ENCODE measurements around the gene TRAPPC2L. TPM values are rescaled to one million over a fixed set of nuclear protein-coding genes. Genes with fewer than 3 reads are reported as not detected.
"Not testable (repeated sequence)": the region's sequence is repeated elsewhere in the genome, so short reads cannot be mapped to it uniquely, and the experiment has no call there.

The TRAPPC2L gene
- total and polyA plus RNA-seq, 11 donors = 20.3 to 65.7 (median 44.2) TPM

DNA sequence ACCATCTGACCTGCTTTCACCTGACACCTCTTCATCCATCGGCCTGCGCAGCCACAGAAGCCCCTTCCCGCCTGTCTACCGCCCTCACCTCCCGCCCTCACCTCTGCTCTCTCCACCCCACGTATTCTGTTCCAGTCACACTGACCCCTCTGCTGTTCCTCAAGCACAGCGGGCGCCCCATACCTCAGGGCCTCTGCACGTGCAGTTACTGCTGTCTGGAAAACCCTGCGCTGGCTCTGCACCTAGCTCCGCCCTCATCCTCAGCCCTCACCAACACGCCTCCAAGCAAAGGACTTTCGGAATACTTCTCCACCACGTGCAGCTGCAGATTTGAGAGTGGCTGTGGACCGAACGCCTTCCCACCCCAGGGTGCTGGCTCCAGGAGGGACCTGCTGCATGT lies 34.2 kb downstream of the TRAPPC2L start:
- intact Hi-C loops (cut with DNase I) = no loop called here
- Histone ChIP-seq H3K9me3 (no peaks in the 10 kb centered on the region), H3K4me1 (peaks cover 0 to 30% (median 23%) of the 10 kb centered on the region in 12 donors), H3K27ac (no peak overlapping the region), H3K36me3 (peaks cover 0 to 25% (median 8%) of the 10 kb centered on the region in 9 donors), H3K4me3 (no peak overlapping the region), H3K27me3 (no peaks in the 10 kb centered on the region)
- 88 to 93% (median 91%) methylated on average over 16 of the region's 16 CpGs for WGBS, 4 donors
- ATAC-seq (no peak), DNase-seq (no peak)
- TF ChIP-seq, protein P1, sequence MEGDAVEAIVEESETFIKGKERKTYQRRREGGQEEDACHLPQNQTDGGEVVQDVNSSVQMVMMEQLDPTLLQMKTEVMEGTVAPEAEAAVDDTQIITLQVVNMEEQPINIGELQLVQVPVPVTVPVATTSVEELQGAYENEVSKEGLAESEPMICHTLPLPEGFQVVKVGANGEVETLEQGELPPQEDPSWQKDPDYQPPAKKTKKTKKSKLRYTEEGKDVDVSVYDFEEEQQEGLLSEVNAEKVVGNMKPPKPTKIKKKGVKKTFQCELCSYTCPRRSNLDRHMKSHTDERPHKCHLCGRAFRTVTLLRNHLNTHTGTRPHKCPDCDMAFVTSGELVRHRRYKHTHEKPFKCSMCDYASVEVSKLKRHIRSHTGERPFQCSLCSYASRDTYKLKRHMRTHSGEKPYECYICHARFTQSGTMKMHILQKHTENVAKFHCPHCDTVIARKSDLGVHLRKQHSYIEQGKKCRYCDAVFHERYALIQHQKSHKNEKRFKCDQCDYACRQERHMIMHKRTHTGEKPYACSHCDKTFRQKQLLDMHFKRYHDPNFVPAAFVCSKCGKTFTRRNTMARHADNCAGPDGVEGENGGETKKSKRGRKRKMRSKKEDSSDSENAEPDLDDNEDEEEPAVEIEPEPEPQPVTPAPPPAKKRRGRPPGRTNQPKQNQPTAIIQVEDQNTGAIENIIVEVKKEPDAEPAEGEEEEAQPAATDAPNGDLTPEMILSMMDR (IDR thresholded peaks at IDR 0.05) = no peak
- TF ChIP-seq POLR2A (IDR thresholded peaks at IDR 0.05) = no peak

DNA sequence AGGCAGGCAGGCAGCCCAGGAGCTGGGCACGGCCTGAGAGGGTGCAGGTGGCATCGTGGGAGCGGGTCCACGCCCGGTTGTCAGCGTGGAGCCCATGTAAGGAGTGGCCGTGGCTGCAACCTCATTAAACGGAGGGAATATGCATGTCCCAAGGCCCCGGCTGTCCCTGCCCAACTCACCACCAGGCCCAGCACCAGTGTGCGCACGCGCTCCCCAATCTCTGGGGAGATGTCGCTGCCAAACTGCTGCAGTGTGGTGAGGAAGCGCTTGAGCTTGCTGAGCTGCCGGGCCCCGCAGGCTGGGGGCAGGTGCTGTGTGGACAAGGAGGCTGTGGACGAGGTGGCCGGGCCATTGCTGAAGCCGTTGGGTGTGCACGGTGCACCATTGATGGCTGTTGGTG lies 35.1 kb downstream of the TRAPPC2L start:
- Histone ChIP-seq H3K27ac (no peak overlapping the region), H3K4me1 (peaks cover 0 to 28% (median 14%) of the 10 kb centered on the region in 12 donors), H3K27me3 (no peaks in the 10 kb centered on the region), H3K4me3 (no peak overlapping the region), H3K9me3 (no peaks in the 10 kb centered on the region), H3K36me3 (peaks cover 0 to 35% (median 11%) of the 10 kb centered on the region in 9 donors)
- no peak for TF ChIP-seq POLR2A (IDR thresholded peaks at IDR 0.05)
- TF ChIP-seq, protein P1 (IDR thresholded peaks at IDR 0.05) = no peak
- no peak for ATAC-seq
- intact Hi-C loops (cut with DNase I) = no loop called here
- 81 to 91% (median 87%) methylated on average over 19 to 20 of the region's 20 CpGs for WGBS, 4 donors
- DNase-seq = no peak

DNA sequence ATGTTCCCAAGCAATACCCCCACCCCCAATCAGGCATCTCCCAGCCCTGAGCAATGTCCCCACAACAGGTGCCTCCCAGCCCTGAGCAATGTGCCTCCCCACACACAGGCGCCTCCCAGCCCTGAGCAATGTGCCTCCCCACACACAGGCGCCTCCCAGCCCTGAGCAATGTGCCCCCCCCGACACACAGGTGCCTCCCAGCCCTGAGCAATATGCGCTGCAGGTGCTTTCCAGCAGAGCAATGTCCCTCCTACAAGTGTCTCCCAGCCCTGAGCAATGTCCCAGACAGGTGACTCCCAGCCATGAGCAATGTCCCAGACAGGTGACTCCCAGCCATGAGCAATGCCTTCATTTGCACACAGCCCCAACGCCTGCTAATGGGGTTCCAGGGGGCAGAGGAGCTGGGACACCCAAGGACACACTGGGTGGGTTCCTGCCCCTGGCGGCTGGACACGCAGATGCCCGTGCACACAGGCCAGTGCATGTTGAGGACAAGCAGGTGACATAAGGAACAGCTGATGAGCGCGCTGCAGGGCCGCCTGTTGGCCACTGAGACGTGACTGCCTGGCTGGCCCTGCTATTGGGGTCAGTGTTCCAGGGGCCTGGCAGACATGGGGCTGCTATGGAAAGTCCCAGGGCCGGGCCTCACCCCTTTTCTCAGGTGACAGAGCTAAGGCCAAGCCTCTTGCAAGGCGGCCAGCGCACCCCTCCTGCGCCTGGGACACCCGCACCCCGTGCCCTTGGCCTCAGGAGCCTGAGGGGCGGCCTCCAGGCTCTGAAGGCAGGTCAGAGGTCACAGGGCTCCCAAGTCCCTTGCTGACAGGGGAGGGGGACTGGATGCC lies 36.4 kb downstream of the TRAPPC2L start:
- whole genome bisulfite sequencing, 4 donors = 90 to 97% (median 93%) methylated on average over 9 to 19 of the region's 19 CpGs
- no peaks in the 10 kb centered on the region for H3K9me3 ChIP-seq
- no peaks in the 10 kb centered on the region for H3K27me3 ChIP-seq
- H3K36me3 ChIP-seq = peaks cover 0 to 46% (median 23%) of the 10 kb centered on the region in 9 donors
- H3K27ac ChIP-seq = no peak overlapping the region
- ATAC-seq = no peak
- no peak overlapping the region for H3K4me3 ChIP-seq
- TF ChIP-seq, protein P1 (IDR thresholded peaks at IDR 0.05) = no peak
- no peak for TF ChIP-seq POLR2A (IDR thresholded peaks at IDR 0.05)
- intact Hi-C loops (cut with DNase I) = no loop called here
- peaks cover 0 to 19% (median 4%) of the 10 kb centered on the region in 12 donors for H3K4me1 ChIP-seq
- DNase-seq = no peak

DNA sequence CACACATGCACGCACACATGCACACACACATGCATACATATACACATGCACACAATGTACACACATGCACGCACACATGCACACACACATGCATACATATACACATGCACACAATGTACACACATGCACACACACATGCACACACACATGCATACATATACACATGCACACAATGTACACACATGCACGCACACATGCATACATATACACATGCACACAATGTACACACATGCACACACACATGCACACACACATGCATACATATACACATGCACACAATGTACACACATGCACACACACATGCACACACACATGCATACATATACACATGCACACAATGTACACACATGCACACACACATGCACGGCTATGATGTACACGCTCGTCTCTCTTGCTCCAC lies 37.3 kb downstream of the TRAPPC2L start:
- DNase-seq; intact Hi-C loops (cut with DNase I); H3K4me3 ChIP-seq; H3K9me3 ChIP-seq; H3K27ac ChIP-seq; ATAC-seq; H3K27me3 ChIP-seq: not testable (repeated sequence)
- Histone ChIP-seq H3K36me3 (peaks cover 0 to 46% (median 23%) of the 10 kb centered on the region in 9 donors), H3K4me1 (peaks cover 0 to 12% (median 0%) of the 10 kb centered on the region in 12 donors)
- WGBS, 4 donors = 94 to 100% (median 97%) methylated on average over 2 to 5 of the region's 6 CpGs

All from heart left ventricle (tissue), 16 donors.